BLaER1 (cell line): ENCODE data around the gene WNT3A.

Experiments
- H3K27ac ChIP-seq: shearing (Covaris generic); formaldehyde crosslinking; 2 replicates; pipeline ENCODE4 v1.8.1; 2022
- H3K27me3 ChIP-seq: shearing (Covaris generic); formaldehyde crosslinking; 2 replicates; pipeline ENCODE4 v1.8.1; 2022
- H3K36me3 ChIP-seq: shearing (Covaris generic); formaldehyde crosslinking; 2 replicates; pipeline ENCODE4 v1.8.1; 2022
- H3K4me1 ChIP-seq: shearing (Covaris generic); formaldehyde crosslinking; 2 replicates; pipeline ENCODE4 v1.8.1; 2022
- H3K4me2 ChIP-seq: shearing (Covaris generic); formaldehyde crosslinking; 2 replicates; pipeline ENCODE4 v1.8.1; 2022
- H3K4me3 ChIP-seq: shearing (Covaris generic); formaldehyde crosslinking; 2 replicates; pipeline ENCODE4 v1.8.1; 2022
- H3K9ac ChIP-seq: shearing (Covaris generic); formaldehyde crosslinking; 2 replicates; pipeline ENCODE4 v1.8.1; 2022
- H3K9me3 ChIP-seq: shearing (Covaris generic); formaldehyde crosslinking; 2 replicates; pipeline ENCODE4 v1.8.1; 2022
- H4K20me1 ChIP-seq: shearing (Covaris generic); formaldehyde crosslinking; 2 replicates; pipeline ENCODE4 v1.8.1; 2022
- Cebpa-rat ChIP-seq: shearing (Covaris generic); IDR thresholded peaks from 2 replicates; pipeline ENCODE4 v1.8.1; 2022

Gene WNT3A

DNA sequence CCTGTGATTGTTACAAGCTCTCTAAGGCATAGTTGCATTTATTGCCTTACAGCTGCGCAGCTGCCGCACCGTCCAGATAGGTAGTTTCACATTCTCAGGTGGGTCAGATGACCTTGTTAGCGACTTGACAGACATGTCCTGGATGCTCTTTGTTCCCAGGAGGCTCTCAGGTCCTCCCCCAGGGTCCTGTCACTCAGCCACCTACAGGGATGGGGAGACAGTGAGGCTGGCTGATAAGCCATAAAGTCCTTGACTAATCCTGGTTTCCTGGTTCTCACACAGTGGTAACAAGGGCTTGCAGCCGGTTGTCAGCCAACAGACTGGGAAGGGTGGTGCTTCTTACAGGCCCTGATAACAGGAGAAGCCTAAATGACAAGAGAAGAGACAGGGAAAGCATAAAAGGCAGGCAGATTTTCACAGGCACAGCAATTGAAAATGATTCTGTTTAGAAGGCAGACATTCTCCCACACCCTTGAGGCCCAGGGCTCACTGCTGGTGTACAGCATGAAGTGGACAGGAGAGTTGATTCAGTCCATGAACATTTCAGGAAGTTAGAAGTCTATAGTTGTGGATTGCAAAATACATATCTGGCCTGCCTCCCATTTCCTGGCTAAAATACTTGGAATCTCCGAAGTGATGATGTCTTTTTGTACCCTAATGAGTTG lies 78.6 kb downstream of the WNT3A start:
- Histone ChIP-seq H3K27me3 (no peaks in the 10 kb centered on the region), H3K27ac (no peak overlapping the region), H3K4me2 (peak overlapping the region; percentile 99), H3K36me3 (peaks cover 59% of the 10 kb centered on the region), H3K9me3 (peaks cover 8% of the 10 kb centered on the region; the same call in 1 of the 2 replicates), H3K9ac (peak overlapping the region; percentile 100; the same call in 1 of the 2 replicates), H3K4me1 (peaks cover 81% of the 10 kb centered on the region), H4K20me1 (peaks cover 77% of the 10 kb centered on the region), H3K4me3 (no peak overlapping the region)
- TF ChIP-seq Cebpa-rat, result no peak

DNA sequence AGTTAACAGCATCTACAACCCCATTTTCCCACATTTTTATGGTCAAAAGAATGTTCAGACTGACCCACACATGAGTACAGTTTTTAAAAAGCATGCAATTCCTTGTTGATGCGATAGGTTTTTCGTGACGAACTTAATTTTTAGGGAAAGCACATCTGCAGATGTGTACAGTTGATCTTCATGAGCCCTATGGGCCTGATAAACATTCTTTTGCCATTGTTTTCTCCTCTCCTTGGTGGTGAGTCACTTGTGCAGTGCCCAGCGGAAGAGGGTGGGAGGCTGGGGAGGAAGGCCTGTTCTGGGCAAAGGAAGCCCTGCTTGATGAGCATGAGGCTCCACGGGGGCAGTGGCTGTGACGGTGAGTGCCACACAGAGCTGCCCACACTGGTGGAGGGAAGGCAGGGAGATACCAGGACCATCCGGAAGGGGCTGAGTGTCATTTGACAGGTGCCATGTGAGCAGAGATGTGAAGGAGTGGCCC lies 81.0 kb downstream of the WNT3A start:
- Histone ChIP-seq H3K9ac (no peak overlapping the region), H4K20me1 (peaks cover 100% of the 10 kb centered on the region), H3K27me3 (no peaks in the 10 kb centered on the region), H3K27ac (no peak overlapping the region), H3K4me3 (no peak overlapping the region), H3K4me2 (peak overlapping the region; percentile 67), H3K36me3 (peaks cover 82% of the 10 kb centered on the region), H3K9me3 (peaks cover 31% of the 10 kb centered on the region), H3K4me1 (peaks cover 75% of the 10 kb centered on the region)
- TF ChIP-seq Cebpa-rat, result no peak

DNA sequence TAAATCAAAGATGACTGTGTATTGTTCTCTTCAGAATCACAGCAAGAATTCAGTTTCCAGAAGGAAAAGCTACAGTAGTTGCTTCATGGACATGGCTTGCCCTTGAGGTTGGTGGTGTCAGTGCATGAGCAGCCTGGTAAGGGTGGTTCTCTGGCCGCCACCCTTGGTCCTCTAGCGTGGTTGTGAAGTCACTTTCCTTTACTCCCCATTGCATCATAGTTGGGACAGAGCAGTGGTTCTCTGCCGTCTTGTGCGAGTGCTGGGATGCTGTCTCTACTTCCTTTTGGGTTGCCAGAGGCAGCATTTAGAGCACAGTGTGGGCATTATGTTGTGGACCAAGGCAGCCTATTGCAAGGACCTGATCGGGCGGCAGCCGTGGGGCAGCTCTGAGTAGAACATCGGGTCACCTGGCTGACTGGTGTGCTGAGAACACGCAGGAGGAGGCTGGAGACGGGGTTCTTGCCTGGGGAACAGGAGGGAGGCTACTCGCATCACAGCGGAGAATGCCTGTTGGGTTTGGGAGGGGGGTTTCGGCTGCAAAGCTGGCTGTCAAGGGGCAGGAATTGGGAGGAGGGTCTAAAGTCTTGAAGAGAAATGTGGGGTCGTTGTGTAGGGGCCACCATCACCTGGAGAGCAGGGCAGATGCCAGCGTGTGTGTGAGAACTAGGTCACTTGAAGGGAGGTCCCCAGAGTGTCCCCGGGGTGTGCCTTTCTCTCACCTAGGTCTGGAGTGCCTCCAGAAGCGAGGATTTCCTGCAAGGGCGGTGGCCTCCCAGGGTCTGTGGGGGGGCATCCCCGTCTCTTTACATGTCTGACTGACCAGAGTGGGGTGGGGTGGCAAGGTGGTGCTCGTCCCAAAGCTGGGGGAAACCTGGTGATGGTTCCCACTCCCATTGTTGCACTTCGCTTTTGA lies 82.0 kb downstream of the WNT3A start:
- Histone ChIP-seq H3K27ac (no peak overlapping the region), H3K4me1 (peaks cover 72% of the 10 kb centered on the region), H4K20me1 (peaks cover 100% of the 10 kb centered on the region), H3K4me2 (peak overlapping the region; percentile 67), H3K4me3 (no peak overlapping the region; the same call in 1 of the 2 replicates), H3K9ac (0 out of 2 replicates have a peak overlapping the region, but pooled peaks have one; percentile 26), H3K27me3 (no peaks in the 10 kb centered on the region), H3K36me3 (peaks cover 93% of the 10 kb centered on the region), H3K9me3 (peaks cover 42% of the 10 kb centered on the region)
- TF ChIP-seq Cebpa-rat, result no peak

DNA sequence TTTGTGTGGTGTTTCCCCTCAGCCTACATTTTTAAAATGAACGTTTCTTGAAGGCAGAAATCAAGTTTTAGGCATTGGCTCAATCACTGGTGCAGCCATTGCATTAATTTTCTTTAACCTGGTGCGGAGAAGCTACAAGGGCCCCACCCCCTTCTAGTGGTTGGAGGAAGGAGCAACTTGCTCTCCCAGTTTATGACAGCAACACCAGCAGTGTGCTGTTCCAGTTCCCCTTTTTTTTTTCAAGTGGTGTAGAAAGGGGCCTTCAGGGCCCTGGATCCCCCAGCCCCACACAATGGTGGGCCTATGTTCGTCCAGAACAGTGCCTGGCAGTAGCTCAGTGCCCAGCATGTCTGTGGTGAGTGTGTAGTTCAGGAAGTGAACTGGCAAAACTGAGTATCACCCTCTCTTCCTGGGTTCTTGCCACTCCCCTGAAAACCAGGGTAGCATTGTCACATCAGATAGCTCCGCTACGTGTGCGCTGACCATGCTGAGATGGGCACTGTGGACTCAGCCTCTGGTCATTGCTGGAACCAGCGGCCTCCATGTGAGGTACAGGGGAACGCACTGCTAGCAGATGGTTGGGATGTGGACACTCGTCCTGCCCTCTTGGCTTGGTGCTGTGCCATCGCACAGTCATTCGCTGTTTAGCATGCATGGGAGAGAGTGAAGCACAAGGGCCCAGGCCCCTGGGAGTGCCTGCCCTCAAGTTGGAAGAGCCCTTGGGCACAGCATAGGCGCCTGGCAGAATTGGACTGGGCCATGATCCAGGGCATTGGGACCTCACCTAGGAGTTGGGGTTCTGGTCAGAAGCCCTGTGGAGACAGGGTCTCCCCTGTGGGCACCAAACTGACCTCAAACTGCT lies 83.0 kb downstream of the WNT3A start:
- peak overlapping the region; percentile 38; the same call in 1 of the 2 replicates for H3K27ac ChIP-seq
- no peak for TF ChIP-seq Cebpa-rat
- H3K4me1 ChIP-seq, result peaks cover 63% of the 10 kb centered on the region
- H4K20me1 ChIP-seq, result peaks cover 100% of the 10 kb centered on the region
- peak overlapping the region; percentile 25; the same call in 1 of the 2 replicates for H3K4me3 ChIP-seq
- H3K36me3 ChIP-seq, result peaks cover 97% of the 10 kb centered on the region
- peak overlapping the region; percentile 67 for H3K4me2 ChIP-seq
- no peaks in the 10 kb centered on the region for H3K27me3 ChIP-seq
- H3K9ac ChIP-seq, result no peak overlapping the region; the same call in 1 of the 2 replicates
- H3K9me3 ChIP-seq, result peaks cover 51% of the 10 kb centered on the region

DNA sequence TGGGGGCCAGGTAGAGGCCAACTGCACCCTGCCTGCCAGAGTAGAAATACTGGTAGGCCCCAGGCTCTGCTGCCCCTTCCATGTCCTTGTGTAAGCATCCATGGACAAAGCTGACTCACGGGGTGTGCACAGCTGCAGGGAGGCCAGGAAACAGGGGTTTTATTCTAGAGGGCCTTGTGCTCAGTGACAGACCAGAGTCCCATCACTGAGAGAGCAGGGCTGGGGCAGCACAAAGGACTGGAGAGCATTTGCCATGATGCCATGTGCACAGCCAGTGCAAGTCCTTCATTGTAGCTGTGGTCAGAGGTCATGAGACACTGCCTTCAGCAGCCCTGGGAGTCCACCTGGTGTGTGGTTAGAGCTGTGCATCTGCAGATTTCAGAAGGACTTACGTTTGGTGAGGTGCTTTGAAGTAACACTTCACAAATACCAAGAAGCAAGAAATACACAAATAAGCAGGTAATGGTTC lies 83.8 kb downstream of the WNT3A start:
- Histone ChIP-seq H3K4me2 (peak overlapping the region; percentile 67), H3K27ac (peak overlapping the region; percentile 38; the same call in 1 of the 2 replicates), H3K9ac (no peak overlapping the region), H3K4me1 (peaks cover 54% of the 10 kb centered on the region), H3K36me3 (peaks cover 97% of the 10 kb centered on the region), H3K4me3 (no peak overlapping the region), H3K9me3 (peaks cover 57% of the 10 kb centered on the region), H4K20me1 (peaks cover 100% of the 10 kb centered on the region), H3K27me3 (no peaks in the 10 kb centered on the region)
- no peak for TF ChIP-seq Cebpa-rat

DNA sequence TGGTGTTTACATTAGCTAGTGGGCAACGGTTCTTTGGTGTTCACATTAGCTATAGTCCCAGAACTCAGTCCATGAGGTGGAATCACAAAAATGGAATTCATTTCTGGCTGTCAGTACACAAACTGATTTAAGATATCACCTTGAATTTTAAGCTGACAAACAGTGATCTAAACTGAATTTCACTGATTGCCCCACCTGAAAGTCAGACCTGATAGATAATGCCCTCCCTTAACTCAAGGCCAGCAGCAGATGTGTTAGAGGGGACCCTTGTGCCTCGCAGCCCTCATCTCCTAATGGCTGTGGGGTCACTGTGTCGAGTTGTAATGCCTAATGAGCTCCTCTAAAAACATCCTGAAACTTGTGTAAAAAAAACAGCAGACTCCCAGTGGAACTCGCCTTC lies 84.3 kb downstream of the WNT3A start:
- peaks cover 97% of the 10 kb centered on the region for H3K36me3 ChIP-seq
- H3K4me1 ChIP-seq, result peaks cover 50% of the 10 kb centered on the region
- no peak overlapping the region for H3K9ac ChIP-seq
- H3K27me3 ChIP-seq, result no peaks in the 10 kb centered on the region
- H3K27ac ChIP-seq, result no peak overlapping the region
- peaks cover 100% of the 10 kb centered on the region for H4K20me1 ChIP-seq
- peaks cover 57% of the 10 kb centered on the region for H3K9me3 ChIP-seq
- peak overlapping the region; percentile 67; the same call in 1 of the 2 replicates for H3K4me2 ChIP-seq
- no peak overlapping the region for H3K4me3 ChIP-seq
- TF ChIP-seq Cebpa-rat, result no peak

DNA sequence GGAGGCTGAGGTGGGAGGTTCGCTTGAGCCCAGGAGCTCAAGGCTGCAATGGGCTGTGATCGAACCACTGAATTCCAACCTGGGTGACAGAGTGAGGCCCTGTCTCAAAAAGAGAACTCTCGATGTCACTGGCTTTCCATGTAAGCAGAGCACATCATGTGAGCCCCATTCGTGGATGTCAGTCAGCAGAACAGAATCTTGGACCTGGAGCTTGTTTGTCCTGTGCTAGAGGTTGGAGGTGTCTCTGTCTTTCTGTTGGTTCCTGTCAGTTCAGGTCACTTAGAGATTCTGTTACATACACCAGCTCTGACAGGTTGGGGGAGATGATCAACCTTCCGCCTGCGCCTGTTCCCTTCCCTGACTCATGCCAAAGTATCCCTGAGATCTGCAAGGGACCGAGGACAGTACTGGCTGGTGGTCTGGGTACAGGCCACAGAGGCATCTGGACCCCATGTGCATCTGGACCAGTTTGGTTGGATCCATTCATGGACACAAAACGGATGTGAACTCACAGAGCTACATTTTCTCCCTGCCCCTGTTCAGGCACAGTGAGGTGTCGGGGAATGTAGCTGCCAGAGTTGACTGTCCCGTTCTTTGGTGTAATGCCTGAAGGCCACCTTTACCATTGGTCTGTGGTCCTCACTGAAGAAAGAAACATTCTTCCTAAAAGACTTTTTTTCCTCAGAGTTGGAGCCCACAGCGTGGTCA lies 85.7 kb downstream of the WNT3A start:
- H3K9ac ChIP-seq, result no peak overlapping the region
- peaks cover 100% of the 10 kb centered on the region for H4K20me1 ChIP-seq
- peaks cover 35% of the 10 kb centered on the region for H3K4me1 ChIP-seq
- H3K9me3 ChIP-seq, result peaks cover 57% of the 10 kb centered on the region
- H3K27me3 ChIP-seq, result no peaks in the 10 kb centered on the region
- peaks cover 100% of the 10 kb centered on the region for H3K36me3 ChIP-seq
- H3K4me2 ChIP-seq, result no peak overlapping the region
- no peak overlapping the region for H3K27ac ChIP-seq
- H3K4me3 ChIP-seq, result no peak overlapping the region
- TF ChIP-seq Cebpa-rat, result no peak

DNA sequence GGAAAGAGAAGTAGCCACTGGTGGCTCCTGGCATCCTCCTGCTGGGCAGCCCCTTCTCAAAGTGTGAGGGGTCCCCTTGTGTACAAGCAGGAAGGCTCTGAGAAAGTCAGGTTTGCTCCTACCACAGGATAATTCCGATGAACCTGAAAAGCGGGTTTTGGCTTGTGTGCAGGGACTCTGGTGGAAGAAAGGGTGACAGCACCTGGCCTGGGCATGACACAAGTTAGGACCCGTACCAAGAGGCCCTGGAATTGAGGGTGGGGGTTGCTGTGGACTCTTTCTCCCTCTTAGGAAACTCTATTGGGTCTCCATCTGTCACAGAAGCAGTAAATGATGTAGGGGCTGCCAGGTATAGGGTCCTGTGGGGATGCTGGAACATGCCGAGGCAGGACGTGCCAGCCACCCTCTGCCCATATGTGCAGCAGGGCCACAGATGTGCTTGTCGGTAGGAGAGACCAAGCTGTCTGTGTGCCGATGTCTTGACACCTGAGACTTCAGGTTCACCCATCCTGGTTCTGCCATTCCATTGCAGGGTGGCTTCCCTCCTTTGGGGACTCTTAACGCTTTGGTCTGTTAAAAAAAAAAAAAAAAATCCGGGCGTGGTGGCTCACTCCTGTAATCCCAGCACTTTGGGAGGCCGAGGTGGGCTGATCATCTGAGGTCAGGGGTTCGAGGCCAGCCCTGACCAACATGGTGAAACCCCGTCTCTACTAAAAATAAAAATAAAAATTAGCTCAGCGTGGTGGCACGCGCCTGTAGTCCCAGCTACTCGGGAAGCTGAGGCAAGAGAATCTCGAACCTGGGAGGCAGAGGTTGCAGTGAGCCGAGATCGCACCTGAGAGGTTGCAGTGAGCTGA lies 86.5 kb downstream of the WNT3A start:
- H3K27me3 ChIP-seq, result no peaks in the 10 kb centered on the region
- H3K4me2 ChIP-seq, result no peak overlapping the region
- no peak overlapping the region for H3K27ac ChIP-seq
- peaks cover 100% of the 10 kb centered on the region for H4K20me1 ChIP-seq
- H3K4me1 ChIP-seq, result peaks cover 28% of the 10 kb centered on the region
- no peak overlapping the region for H3K9ac ChIP-seq
- peaks cover 57% of the 10 kb centered on the region for H3K9me3 ChIP-seq
- H3K36me3 ChIP-seq, result peaks cover 100% of the 10 kb centered on the region
- no peak for TF ChIP-seq Cebpa-rat
- H3K4me3 ChIP-seq, result no peak overlapping the region
